IMR-90 (cell line): Measurements from ENCODE around the gene KATNAL2. TPM values are rescaled to one million over a fixed set of nuclear protein-coding genes. Genes with fewer than 3 reads are reported as not detected.

Source experiments
- ATAC-seq: fragments of 200-7000 bp; cut with Tn5 transposase; 2 replicates; pipeline ENCODE4 v1.9.1; 2020; ENCODE audit warnings: low read depth, mild to moderate bottlenecking, moderate library complexity
- BruUV-seq: library from RNA; stranded (reverse); fragments of 400-500 nt; replicated peaks from 2 replicates; lab custom pipeline; 2021; lab: Mats Ljungman, UMichigan
- CTCF ChIA-PET: fragments of 300-600 bp; formaldehyde crosslinking; extraction: SDS; loops from one replicate; lab custom pipeline; 2021; ENCODE audit warnings: antibody characterized with exemption; lab: Yijun Ruan, JAX
- POLR2A ChIA-PET: fragments of 300-600 bp; sonication (Branson Sonifier 250); formaldehyde crosslinking; loops from one replicate; lab custom pipeline; 2022; ENCODE audit warnings: antibody characterized with exemption; ENCODE audit not compliant: unreplicated experiment; lab: Charles Lee
- DNase-seq: peaks from one replicate; pipeline ENCODE4 v3.0.0; 2013
- H2AFZ ChIP-seq: replicated peaks from 2 replicates; pipeline ENCODE3; 2013; ENCODE audit warnings: low read length, mild to moderate bottlenecking; ENCODE audit not compliant: poor library complexity
- H2AK5ac ChIP-seq: 2 replicates; pipeline ENCODE4 v1.6.1; 2013; ENCODE audit warnings: low read depth, low read length, inconsistent platforms
- H2AK9ac ChIP-seq: replicated peaks from 2 replicates; pipeline ENCODE3; 2013; ENCODE audit warnings: mild to moderate bottlenecking, low read depth, low read length, moderate library complexity; ENCODE audit not compliant: poor library complexity
- H2BK120ac ChIP-seq: 2 replicates; pipeline ENCODE4 v1.6.1; 2013; ENCODE audit warnings: low read depth, low read length, inconsistent platforms
- H2BK15ac ChIP-seq: 3 replicates; pipeline ENCODE4 v1.6.1; 2013; ENCODE audit warnings: low read depth, low read length, inconsistent platforms
- H2BK20ac ChIP-seq: 2 replicates; pipeline ENCODE4 v1.6.1; 2013; ENCODE audit warnings: low read depth, mild to moderate bottlenecking, inconsistent platforms, low read length, moderate library complexity
- H2BK5ac ChIP-seq: 2 replicates; pipeline ENCODE4 v1.6.1; 2013; ENCODE audit warnings: mild to moderate bottlenecking, low read depth, low read length, inconsistent platforms; ENCODE audit not compliant: poor library complexity, severe bottlenecking
- H3K14ac ChIP-seq: replicated peaks from 2 replicates; pipeline ENCODE4 v1.6.1; 2013; ENCODE audit warnings: low read depth, low read length, inconsistent platforms
- H3K18ac ChIP-seq: 2 replicates; pipeline ENCODE4 v1.6.1; 2013; ENCODE audit warnings: low read depth, low read length, control low read depth
- H3K23ac ChIP-seq: 2 replicates; pipeline ENCODE4 v1.6.1; 2013; ENCODE audit warnings: low read depth, low read length, inconsistent platforms
- H3K27ac ChIP-seq: 2 replicates; pipeline ENCODE4 v1.5.1; 2013; ENCODE audit warnings: mild to moderate bottlenecking, control low read depth, low read length; ENCODE audit not compliant: insufficient read depth
- H3K27me3 ChIP-seq: 2 replicates; pipeline ENCODE4 v1.6.1; 2013; ENCODE audit warnings: low read length; ENCODE audit not compliant: control insufficient read depth, insufficient read depth
- H3K36me3 ChIP-seq: 2 replicates; pipeline ENCODE4 v1.6.1; 2013; ENCODE audit warnings: low read length, mixed read lengths; ENCODE audit not compliant: control insufficient read depth, insufficient read depth
- H3K4ac ChIP-seq: 2 replicates; pipeline ENCODE4 v1.6.1; 2013; ENCODE audit warnings: low read depth, low read length, inconsistent platforms
- H3K4me1 ChIP-seq: 2 replicates; pipeline ENCODE4 v1.6.1; 2013; ENCODE audit warnings: low read length, mixed read lengths; ENCODE audit not compliant: control insufficient read depth, insufficient read depth
- H3K4me2 ChIP-seq: 2 replicates; pipeline ENCODE4 v1.6.1; 2013; ENCODE audit warnings: low read depth, mild to moderate bottlenecking, control low read depth, low read length, moderate library complexity
- H3K4me3 ChIP-seq: 2 replicates; pipeline ENCODE4 v1.5.1; 2013; ENCODE audit warnings: low read depth, mild to moderate bottlenecking, control low read depth, low read length, moderate library complexity; ENCODE audit not compliant: insufficient read depth
- H3K56ac ChIP-seq: 2 replicates; pipeline ENCODE4 v1.6.1; 2013; ENCODE audit warnings: low read length, inconsistent platforms; ENCODE audit not compliant: insufficient read depth; ENCODE audit errors: extremely low read depth
- H3K79me1 ChIP-seq, 2 experiments: 2 replicates each; pipeline ENCODE4 v1.6.1; 2013; ENCODE audit warnings: low read length in 2 of 2, inconsistent platforms in 1 of 2, low read depth in 1 of 2
- H3K9ac ChIP-seq: 2 replicates; pipeline ENCODE4 v1.6.1; 2013; ENCODE audit warnings: low read depth, low read length, control low read depth
- H3K9me1 ChIP-seq: 2 replicates; pipeline ENCODE4 v1.6.1; 2013; ENCODE audit warnings: low read length, inconsistent platforms; ENCODE audit not compliant: insufficient read depth
- H3K9me3 ChIP-seq: 2 replicates; pipeline ENCODE4 v1.6.1; 2013; ENCODE audit warnings: low read length; ENCODE audit not compliant: control insufficient read depth, insufficient read depth
- H4K20me1 ChIP-seq: 2 replicates; pipeline ENCODE4 v1.6.1; 2013; ENCODE audit warnings: low read length, inconsistent platforms; ENCODE audit not compliant: insufficient read depth
- H4K5ac ChIP-seq: 2 replicates; pipeline ENCODE4 v1.6.1; 2013; ENCODE audit warnings: mild to moderate bottlenecking, low read depth, low read length, control low read depth
- H4K8ac ChIP-seq, 2 experiments: 2 replicates each; pipeline ENCODE4 v1.6.1; 2013; ENCODE audit warnings: low read depth in 2 of 2, low read length in 2 of 2, control low read depth in 1 of 2, inconsistent platforms in 1 of 2
- H4K91ac ChIP-seq: 2 replicates; pipeline ENCODE4 v1.6.1; 2013; ENCODE audit warnings: low read depth, low read length, inconsistent platforms; ENCODE audit not compliant: insufficient read depth
- CTCF ChIP-seq: conservative IDR thresholded peaks from 2 replicates; pipeline ENCODE4 v1.5.1; 2012; ENCODE audit warnings: mild to moderate bottlenecking, low read depth, low read length, improper control_type of control experiment
- MAFK ChIP-seq: IDR thresholded peaks from 2 replicates; pipeline ENCODE4 v1.6.1; 2012; ENCODE audit warnings: low read depth, low read length, improper control_type of control experiment
- WGBS, 2 experiments: methylation state at CpG; one replicate each; pipeline versions ENCODE4 v1.1.5 to v1.1.7; 2013; ENCODE audit warnings: missing lambda C conversion rate in 2 of 2; ENCODE audit not compliant: insufficient read length in 1 of 2; ENCODE audit errors: extremely low coverage in 2 of 2; 5-methylcytosine and 5-hydroxymethylcytosine counted together
- dilution Hi-C: fragments of 300-500 bp; cut with HindIII; formaldehyde crosslinking; loops from one replicate; pipeline ENCODE4 v1.14.3; 2018; ENCODE audit warnings: low sequenced_read_pairs; ENCODE audit not compliant: unreplicated experiment
- in situ Hi-C: fragments of 300-500 bp; cut with MboI; formaldehyde crosslinking; loops from 3 replicates; pipeline ENCODE4 v1.14.3; 2019; ENCODE audit warnings: low sequenced_read_pairs, inconsistent platforms, mixed read lengths
- intact Hi-C: fragments of 100-400 bp; cut with micrococcal nuclease; formaldehyde crosslinking; loops from 2 replicates; pipeline ENCODE4 v1.10.0; 2022
- polyA plus RNA-seq, 3 experiments: library from polyadenylated mRNA; depleted of rRNA; stranded (reverse); fragments of >200 nt; gene quantifications; 2 replicates each; pipeline ENCODE4 v1.2.3, GENCODE V29; 2012; ENCODE audit warnings: low replicate concordance in 1 of 3
- total RNA-seq: library from RNA; depleted of rRNA; stranded (reverse); fragments of >200 nt; gene quantifications from 2 replicates; pipeline ENCODE4 v1.2.3, GENCODE V29; 2012

Gene KATNAL2
- total and polyA plus RNA-seq, 2 of the 4 experiments (the other 2 are of a cell fraction), result 0.90 to 2.3 TPM

- H3K4me3 ChIP-seq, result no peak overlapping the region
- intact Hi-C loops (no loop called here), in situ Hi-C loops (no loop called here), dilution Hi-C loops (no loop called here)
- no peaks in the 10 kb centered on the region for H3K9me3 ChIP-seq
- ATAC-seq (no peak), DNase-seq (no peak)
- H2BK5ac ChIP-seq, result no peak overlapping the region
- no peak overlapping the region for H2BK20ac ChIP-seq
- no peak overlapping the region for H3K56ac ChIP-seq
- no peak overlapping the region for H2AK9ac ChIP-seq
- no peak overlapping the region for H2BK120ac ChIP-seq
- no peak overlapping the region for H2AK5ac ChIP-seq
- CTCF ChIA-PET, result no interaction called here
- no peak overlapping the region for H2BK15ac ChIP-seq
- 60% methylated on average over 2 of the region's 5 CpGs; no CpG with 5 or more reads in 1 of the 2 experiments for WGBS, 2 experiments
- no peak overlapping the region for H3K23ac ChIP-seq
- H4K91ac ChIP-seq, result no peak overlapping the region
- no peaks in the 10 kb centered on the region for H3K9me1 ChIP-seq
- H3K14ac ChIP-seq, result no peak overlapping the region
- no peaks in the 10 kb centered on the region for H3K27me3 ChIP-seq
- TF ChIP-seq CTCF (peak; percentile 33), MAFK (no peak)
- no TSS peak for BruUV-seq
- no peaks in the 10 kb centered on the region for H3K79me1 ChIP-seq
- H4K8ac ChIP-seq, result no peak overlapping the region
- no peak overlapping the region for H3K27ac ChIP-seq
- H3K9ac ChIP-seq, result no peak overlapping the region
- H3K18ac ChIP-seq, result no peak overlapping the region
- H3K4me2 ChIP-seq, result no peak overlapping the region
- H3K36me3 ChIP-seq, result no peaks in the 10 kb centered on the region
- H3K4ac ChIP-seq, result no peak overlapping the region
- no peaks in the 10 kb centered on the region for H3K4me1 ChIP-seq
- H4K5ac ChIP-seq, result no peak overlapping the region
- no peaks in the 10 kb centered on the region for H4K20me1 ChIP-seq
- POLR2A ChIA-PET, result no interaction called here
- H2AFZ ChIP-seq, result no peak overlapping the region
Observed at GRCh38 chr18:46950064-46950656, 32.8 kb downstream of the KATNAL2 start.
